ENCODE data around the gene DENND5B.
"Not testable (repeated sequence)": the region's sequence is repeated elsewhere in the genome, so short reads cannot be mapped to it uniquely, and the experiment has no call there.

DENND5B gene

GRCh38 chr12:31589904-31590641, 863 bp downstream of the DENND5B start:
- DNase-seq, result peak; percentile 49

DNA sequence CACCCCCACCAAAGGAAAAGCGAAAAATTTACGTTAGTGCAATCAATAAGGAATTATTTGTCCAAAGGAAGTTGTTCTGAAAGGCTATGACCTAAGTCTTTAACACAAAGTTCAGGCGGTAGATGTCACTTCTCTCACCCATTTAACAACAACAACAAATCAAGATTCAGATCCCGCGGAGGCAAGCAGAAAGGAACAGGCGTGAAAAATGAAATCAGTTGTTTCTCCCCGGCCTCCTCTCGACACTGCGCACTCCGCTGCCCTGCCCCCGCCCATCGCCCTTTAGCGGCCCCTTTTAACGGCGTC, 1.4 kb downstream of the DENND5B start:
- DNase-seq, result no peak

DNA sequence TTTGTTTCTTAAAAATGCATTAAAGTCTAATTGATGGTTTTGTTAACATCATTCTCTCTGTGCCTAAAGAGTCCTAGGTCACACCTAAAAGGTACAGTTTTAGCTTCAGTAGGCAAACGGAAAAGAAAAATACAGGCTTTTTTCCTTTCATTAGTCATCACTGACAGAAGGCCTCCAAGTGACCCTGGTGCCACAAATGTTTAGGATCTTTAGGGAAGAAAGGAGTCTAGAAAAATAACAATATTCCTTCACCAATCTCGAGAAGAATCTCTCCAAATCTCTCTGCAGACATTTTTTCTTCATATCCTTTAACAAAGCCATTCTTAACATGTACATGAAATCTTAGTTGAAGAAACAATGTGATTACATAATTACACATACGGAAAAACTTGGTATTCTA, 2.0 kb downstream of the DENND5B start:
- DNase-seq, result no peak

DNA sequence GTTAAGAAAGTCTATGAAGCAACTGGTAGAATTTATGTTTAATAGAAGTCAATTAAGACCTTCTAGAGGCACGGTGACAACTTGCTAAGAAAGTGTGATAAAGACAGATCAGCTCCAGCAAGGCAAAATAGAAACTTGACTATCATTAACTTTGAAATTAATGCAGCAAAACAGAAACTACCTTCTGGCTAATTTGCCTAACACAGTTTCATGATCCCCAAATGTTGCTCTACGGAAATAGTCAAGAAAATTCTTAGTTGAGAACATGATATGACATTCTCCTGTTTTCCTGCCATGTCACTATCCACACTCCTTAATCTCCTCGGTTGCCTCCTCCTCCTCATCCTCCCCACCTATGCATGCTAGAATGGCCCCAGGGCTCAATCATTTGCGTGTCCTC, 4.2 kb downstream of the DENND5B start:
- DNase-seq, result no peak

- no peak for DNase-seq
Observed at GRCh38 chr12:31585895-31586294, 5.0 kb downstream of the DENND5B start.

DNA sequence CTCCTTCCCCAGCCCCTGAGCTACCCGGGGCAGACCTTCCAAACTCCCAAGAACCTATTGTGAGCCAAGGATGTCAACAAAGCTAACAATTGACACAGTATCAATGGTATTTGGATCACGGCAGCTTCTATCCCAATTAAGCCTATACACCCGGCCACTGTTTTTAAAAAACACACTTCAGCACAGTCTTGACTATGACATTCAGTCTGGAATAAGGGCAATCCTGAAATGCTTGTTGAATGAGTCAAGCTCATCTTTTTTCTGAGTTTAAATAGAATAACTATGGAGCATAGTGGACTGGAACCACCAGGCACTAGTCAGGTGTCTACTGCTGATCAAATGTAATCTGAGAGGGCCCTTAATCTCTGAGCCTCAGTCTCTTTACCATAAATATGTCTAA, 5.7 kb downstream of the DENND5B start:
- peak; percentile 75 for DNase-seq

DNA sequence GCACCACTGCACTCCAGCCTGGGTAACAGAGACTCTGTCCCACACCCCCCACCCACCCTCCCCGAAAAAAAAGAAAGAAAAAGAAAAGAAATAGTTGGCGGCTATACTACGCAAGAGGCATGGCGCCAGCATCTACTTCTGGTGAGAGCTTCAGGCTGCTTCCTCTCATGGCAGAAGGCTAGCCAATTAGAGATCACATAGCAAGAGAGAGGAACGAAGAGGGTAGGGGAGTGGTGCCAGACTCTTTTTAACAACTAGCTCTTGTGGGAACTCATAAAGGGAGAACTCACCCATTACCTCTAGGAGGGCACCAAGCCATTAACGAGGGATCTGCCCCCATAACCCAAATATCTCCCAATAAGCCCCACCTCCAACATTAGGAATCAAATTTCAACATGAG, 6.2 kb downstream of the DENND5B start:
- no peak for DNase-seq

DNA sequence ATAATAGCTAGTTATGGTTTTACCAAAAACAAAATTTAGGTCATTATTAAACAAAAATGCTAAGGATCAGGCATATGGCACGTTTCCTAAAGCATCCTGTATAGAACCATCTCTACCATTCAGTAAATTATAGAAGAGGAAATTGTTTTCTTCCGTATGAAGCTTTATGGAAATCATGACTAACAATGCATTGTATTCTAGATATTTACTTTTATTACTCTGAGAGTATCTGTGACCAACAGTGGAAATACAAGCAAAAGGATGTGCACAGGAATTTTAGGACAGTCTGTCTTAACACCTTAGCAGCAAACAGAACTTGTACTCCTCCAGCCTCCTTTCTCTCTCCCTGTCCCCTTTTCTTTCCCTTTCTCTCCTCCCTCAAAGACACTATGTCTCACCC, 7.1 kb downstream of the DENND5B start:
- no peak for DNase-seq

DNA sequence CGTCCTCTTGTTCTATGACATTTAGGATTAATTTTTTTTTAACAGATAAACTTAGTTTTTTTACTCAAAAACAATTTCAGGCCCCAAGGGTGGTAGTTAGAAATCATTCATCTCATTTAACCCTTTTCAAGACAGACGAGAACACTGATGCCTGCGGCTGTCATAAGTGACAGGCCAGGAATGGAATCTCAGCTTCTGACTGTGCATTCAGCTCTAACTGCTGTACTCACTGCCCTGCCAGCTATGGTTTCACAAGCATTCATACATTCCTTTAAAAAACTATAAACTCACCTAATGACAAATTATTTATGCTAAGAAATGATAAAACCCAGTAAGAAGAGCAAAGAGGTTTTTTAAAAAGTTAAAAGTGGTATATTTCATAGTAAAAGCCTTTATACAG, 8.8 kb downstream of the DENND5B start:
- DNase-seq, result peak; percentile 78

- peak; percentile 81 for DNase-seq
Observed at GRCh38 chr12:31578632-31579031, 12.3 kb downstream of the DENND5B start.

GRCh38 chr12:31574803-31575575, 15.9 kb downstream of the DENND5B start:
- peak; percentile 31 for DNase-seq

DNA sequence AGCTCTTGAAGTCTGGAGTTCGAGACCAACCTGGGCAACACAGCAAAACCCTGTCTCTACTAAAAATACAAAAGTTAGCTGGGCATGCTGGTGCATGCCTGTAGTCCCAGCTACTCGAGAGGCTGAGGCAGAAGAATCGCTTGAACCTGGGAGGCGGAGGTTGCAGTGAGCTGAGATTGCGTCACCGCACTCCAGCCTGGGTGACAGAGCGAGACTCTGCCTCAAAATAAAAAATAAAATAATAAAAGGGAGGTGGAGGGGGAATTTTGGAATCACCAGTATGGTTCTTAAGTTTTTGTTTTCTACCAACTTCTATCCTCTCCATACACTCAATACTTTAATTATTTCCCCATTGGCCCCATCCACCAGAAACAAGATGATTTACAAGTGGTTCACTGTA, 16.6 kb downstream of the DENND5B start:
- not testable (repeated sequence) for DNase-seq

GRCh38 chr12:31572900-31573600, 17.9 kb downstream of the DENND5B start:
- no peak for DNase-seq

DNA sequence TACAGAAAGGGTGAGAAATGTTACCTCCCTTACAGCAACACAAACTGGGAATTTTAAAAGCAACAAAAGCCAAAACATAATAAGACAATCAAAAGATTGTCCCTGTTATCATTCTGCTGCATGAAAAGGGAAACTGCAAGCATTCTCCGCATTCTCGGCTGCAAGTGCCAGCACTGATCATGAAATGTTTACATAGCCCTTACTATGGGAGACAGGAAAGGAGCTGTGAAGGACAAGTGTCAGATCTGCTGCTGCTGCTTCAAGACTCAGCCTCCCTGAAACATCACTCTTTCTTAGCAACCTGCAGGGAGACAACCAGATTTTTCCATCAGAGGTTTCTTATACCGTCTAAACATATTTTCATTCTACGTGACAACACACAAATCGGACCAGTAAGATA, 20.1 kb downstream of the DENND5B start:
- no peak for DNase-seq

GRCh38 chr12:31569517-31569916, 21.4 kb downstream of the DENND5B start:
- not testable (repeated sequence) for DNase-seq

DNA sequence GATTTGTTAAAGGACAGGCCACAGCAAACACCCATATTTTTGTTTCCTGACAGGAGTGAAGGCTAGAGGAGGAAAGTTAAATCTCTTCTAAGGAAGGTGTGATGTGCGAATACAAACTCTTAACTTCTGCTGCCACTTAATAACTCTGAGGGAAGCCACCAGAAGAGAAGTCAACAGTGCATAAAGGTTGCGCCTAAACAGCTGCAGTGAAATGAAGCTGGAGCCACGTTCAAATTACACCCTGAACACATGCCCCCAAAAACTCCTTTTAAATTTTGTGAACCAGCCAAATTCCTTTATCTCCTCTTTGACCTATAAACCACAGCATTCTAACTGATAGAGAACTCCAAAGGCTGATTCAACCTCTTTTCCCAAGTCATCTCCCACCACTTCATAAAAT, 22.4 kb downstream of the DENND5B start:
- no peak for DNase-seq

GRCh38 chr12:31567029-31567428, 23.9 kb downstream of the DENND5B start:
- no peak for DNase-seq

DNA sequence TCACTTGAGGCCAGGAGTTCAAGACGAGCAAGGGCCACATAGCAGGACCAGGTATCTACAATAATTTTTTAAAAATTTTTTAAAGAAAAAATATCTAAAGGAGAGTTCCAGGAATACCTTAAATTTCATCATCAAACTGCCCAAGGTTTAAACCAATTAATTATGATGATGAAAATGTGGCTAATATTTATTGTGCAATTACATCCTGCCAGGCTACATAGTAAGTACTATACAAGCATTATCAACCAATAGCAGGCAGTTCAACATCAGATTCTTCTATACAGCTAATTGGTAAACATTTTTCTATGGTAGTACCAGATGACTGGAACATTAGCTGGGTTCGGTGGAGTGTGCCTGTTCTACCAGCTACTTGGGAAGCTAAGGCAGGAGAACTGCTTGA, 24.4 kb downstream of the DENND5B start:
- no peak for DNase-seq

DNA sequence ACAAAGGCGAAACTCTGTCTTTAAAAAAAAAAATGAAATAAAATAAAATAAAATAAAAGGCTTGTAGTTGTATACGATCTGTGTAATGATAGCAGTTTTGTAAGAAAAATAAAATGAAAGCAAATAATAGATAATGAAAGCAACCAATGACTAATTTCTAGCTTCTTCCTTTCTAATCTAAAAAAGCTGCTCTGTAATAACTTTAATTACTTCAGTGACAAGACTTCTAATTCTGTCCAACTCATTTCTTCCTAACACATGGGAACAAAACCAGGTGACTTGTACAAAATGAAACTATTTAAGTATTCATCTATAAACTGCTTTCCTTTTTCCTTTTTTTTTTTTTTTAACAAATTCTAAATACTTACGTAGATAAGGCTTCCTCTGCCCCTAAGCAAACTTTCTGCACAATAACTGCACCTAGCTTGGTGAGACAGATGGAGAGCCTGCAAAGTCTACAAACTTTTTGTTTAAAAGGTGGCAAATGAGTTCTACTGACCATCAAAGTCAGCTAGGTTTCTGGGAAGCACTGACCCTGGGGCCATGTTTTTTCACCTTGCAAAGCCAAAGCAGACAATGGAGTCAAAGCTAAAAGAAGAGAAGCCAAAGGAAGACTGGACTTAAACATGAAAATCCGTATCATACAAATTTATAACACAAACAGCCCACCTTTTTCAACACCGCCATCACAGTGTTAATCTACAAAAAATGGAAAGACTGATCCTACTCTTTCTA, 28.2 kb downstream of the DENND5B start:
- DNase-seq, result no peak

DNA sequence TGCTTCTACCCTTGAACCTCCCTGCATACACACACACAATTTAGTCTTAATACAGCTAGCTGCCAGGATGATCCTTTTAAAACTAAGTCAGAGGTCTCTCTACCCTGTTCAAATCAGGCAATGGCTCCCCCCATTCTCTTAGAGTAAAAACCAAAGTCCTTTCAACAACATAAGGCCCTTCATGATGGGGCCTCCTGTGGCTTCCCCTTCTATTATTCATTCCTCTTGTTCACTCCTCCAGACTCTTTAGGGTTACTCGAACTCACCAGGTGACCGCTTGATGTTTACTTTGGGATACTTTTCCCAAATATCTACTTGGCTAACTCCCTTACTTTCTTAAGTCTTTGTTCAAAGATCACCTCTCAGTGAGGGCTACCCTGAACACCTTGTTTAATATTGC, 30.4 kb downstream of the DENND5B start:
- DNase-seq, result no peak

DNA sequence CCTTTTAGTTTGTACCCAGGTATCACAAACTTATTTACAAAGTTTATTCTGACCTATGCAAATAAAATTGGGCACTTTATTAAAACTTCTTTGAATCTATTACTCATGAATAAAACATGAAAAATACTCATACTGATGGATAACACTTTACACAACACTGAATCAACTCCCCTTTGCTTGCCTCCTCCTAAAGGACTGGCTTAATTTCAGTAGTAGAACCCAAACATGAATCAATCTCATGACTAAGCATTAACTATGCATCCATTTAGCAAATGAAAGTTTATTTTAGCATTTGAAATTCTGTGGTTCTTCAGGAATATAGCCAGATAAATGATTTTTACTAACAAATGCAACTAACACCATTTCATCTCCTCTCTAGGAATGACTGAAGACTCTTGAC, 32.4 kb downstream of the DENND5B start:
- DNase-seq, result peak; percentile 65

DNA sequence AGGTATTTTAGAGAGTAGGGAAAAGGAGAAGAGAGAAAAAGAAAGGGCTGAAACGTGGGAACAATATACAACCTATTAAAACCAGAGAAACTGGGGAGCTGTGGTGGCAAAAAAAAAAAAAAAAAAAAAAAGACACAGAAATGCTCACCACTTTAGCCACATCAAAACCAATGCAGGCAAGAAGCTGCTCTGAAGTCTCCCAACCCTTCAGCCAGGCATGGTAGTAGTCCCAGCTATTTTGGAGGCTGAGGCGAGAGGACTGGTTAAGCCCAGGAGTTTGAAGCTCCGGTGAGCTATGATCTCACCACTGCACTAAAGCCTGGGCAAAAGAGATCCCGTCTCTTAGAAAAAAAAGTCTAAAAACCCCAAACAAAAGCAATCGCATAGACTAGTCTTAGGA, 33.2 kb downstream of the DENND5B start:
- no peak for DNase-seq

DNA sequence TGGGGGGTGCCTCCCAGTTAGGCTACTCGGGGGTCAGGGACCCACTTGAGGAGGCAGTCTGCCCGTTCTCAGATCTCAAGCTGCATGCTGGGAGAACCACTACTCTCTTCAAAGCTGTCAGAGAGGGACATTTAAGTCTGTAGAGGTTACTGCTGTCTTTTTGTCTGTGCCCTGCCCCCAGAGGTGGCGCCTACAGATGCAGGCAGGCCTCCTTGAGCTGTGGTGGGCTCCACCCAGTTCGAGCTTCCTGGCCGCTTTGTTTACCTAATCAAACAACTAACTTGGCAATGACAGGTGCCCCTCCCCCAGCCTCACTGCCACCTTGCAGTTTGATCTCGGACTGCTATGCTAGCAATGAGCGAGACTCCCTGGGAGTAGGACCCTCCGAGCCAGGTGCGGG, 35.5 kb downstream of the DENND5B start:
- not testable (repeated sequence) for DNase-seq

All from fibroblast of upper back skin (primary cell).